RWPE1 (cell line): Measurements from ENCODE around the gene IAH1.

Experiments used
- CTCF ChIA-PET: fragments of 350-600 bp; sonication (Branson Sonifier 250); formaldehyde crosslinking; extraction: SDS; loops from one replicate; lab custom pipeline; 2021; lab: Yijun Ruan, JAX
- POLR2A ChIA-PET: fragments of 400-600 bp; formaldehyde crosslinking; extraction: SDS; loops from one replicate; lab custom pipeline; 2020; ENCODE audit warnings: antibody characterized with exemption; ENCODE audit not compliant: low non-redundant PET; lab: Yijun Ruan, JAX
- DNase-seq: peaks from one replicate; pipeline ENCODE4 v3.0.0; 2012; ENCODE audit warnings: low spot score
- H3K27ac ChIP-seq: fragments of 450-650 bp; 2 replicates; pipeline ENCODE4 v1.5.1; 2017
- TF ChIP-seq, protein P1 (sequence below): fragments of 450-650 bp; conservative IDR thresholded peaks from 2 replicates; pipeline ENCODE4 v1.5.1; 2017; ENCODE audit warnings: low read depth, mild to moderate bottlenecking

The IAH1 gene

DNA sequence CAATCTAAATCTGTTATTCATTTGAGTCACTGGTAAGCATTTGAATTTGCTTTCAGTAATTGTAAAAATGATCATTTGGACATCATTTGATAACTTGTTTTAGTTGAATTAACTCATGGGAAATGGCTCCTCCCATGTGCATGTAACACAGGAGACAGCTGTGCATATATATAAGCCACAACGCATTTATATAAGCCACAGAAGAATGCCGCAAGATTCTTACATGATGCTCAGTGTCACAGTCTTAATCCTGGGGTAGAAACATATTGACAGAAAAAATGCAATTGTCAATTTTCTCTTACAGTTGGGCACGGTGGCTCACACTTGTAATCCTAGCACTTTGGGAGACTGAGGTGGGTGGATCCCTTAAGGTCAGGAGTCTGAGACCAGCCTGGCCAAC is 13.3 kb upstream of the IAH1 start:
- H3K27ac ChIP-seq: no peak overlapping the region
- TF ChIP-seq, protein P1, sequence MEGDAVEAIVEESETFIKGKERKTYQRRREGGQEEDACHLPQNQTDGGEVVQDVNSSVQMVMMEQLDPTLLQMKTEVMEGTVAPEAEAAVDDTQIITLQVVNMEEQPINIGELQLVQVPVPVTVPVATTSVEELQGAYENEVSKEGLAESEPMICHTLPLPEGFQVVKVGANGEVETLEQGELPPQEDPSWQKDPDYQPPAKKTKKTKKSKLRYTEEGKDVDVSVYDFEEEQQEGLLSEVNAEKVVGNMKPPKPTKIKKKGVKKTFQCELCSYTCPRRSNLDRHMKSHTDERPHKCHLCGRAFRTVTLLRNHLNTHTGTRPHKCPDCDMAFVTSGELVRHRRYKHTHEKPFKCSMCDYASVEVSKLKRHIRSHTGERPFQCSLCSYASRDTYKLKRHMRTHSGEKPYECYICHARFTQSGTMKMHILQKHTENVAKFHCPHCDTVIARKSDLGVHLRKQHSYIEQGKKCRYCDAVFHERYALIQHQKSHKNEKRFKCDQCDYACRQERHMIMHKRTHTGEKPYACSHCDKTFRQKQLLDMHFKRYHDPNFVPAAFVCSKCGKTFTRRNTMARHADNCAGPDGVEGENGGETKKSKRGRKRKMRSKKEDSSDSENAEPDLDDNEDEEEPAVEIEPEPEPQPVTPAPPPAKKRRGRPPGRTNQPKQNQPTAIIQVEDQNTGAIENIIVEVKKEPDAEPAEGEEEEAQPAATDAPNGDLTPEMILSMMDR: no peak
- ChIA-PET CTCF (no interaction called here), POLR2A (no interaction called here)
- DNase-seq: no peak

GRCh38 chr2:9462313-9462712 is 12.0 kb upstream of the IAH1 start:
- CTCF ChIA-PET: no interaction called here
- POLR2A ChIA-PET: no interaction called here
- TF ChIP-seq, protein P1: no peak
- no peak for DNase-seq
- no peak overlapping the region for H3K27ac ChIP-seq

DNA sequence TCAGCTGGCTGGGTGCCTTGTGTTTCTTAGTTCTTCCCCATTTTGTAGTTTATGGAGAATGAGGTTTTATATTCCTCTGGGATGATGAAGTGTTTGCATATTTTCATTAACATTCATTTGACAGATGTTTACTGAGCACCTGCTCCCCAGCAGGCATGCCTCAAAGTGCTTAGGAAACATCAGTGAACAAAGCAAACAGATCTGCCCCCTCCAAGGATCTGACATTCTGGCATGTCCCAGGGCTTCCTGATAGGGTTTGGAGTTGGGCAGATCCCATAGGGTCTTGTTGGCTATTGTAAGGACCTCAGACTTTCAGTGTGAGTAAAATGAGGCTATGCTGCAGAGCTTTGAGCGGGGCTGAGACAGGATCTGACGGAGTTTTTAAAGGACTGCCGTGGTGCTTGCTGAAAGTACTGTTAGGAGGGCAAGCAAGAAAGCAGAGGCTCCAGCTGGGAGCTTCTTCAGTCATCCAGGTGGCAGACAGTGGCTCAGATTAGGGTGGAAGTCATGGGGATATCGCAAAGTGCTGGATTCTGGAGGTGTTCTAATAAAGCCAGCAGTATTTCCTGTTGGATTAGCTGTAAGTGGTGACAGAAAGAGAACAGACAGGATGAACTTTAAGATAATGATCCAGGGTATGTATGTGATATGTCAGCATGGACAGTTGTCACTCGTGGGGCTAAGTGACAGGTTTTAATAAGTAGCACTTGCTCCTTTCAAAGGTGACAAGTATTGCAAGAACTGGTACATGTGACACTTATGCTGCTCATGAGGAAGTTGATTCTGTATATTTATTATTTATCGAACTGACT is 11.3 kb upstream of the IAH1 start:
- ChIA-PET POLR2A (no interaction called here), CTCF (interaction anchor here (0.8 kb wide), 1 partner anchor 15 kb away, joined by 3 read pairs; no protein-coding TSS in a partner anchor)
- H3K27ac ChIP-seq: no peak overlapping the region
- DNase-seq: no peak
- TF ChIP-seq, protein P1: no peak

DNA sequence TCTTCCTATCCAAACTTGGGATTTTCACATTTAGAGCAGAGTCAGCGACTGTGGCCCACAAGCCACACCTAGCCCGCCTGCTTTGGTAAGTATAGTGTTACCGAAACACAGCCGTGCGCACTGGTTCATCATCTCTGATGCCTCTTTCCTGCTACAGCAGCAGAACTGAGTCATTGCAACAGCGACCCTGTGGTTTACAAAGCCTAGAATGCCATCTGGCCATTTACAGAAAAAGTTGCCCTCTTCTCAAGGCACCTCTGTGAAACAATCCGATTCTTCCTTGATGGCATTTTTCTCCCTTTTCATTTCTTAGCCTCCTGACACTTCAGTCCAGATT is 10.7 kb upstream of the IAH1 start:
- ChIA-PET CTCF (no interaction called here), POLR2A (no interaction called here)
- H3K27ac ChIP-seq: no peak overlapping the region
- TF ChIP-seq, protein P1: no peak
- DNase-seq: no peak

- TF ChIP-seq, protein P1: no peak
- POLR2A ChIA-PET: interaction anchor here (0.7 kb wide), 1 partner anchor 38 kb away, joined by 3 read pairs; no protein-coding TSS in a partner anchor
- no peak for DNase-seq
- no peak overlapping the region for H3K27ac ChIP-seq
- CTCF ChIA-PET: interaction anchor here (0.6 kb wide), 1 partner anchor 95 kb away, joined by 4 read pairs; no protein-coding TSS in a partner anchor
Measured at GRCh38 chr2:9465170-9465569, 9.2 kb upstream of the IAH1 start.

GRCh38 chr2:9466147-9466683 is 8.1 kb upstream of the IAH1 start:
- ChIA-PET POLR2A (no interaction called here), CTCF (interaction anchor here (0.6 kb wide), 1 partner anchor 32 kb away, joined by 8 read pairs; no protein-coding TSS in a partner anchor)
- no peak overlapping the region for H3K27ac ChIP-seq
- no peak for DNase-seq
- TF ChIP-seq, protein P1: no peak
